GM12892 (cell line): ENCODE measurements around the gene YAE1.

Experiments used
- POLR2A ChIP-seq: IDR thresholded peaks from 2 replicates; pipeline ENCODE4 v1.6.1; 2011; ENCODE audit warnings: low read depth, low read length, control low read depth
- POLR2AphosphoS5 ChIP-seq: IDR thresholded peaks from 2 replicates; pipeline ENCODE4 v1.6.1; 2011; ENCODE audit warnings: low read depth, low read length, control low read depth
- TAF1 ChIP-seq: IDR thresholded peaks from 2 replicates; pipeline ENCODE4 v1.6.1; 2011; ENCODE audit warnings: low read depth, mild to moderate bottlenecking, control low read depth, low read length, borderline replicate concordance

DNA sequence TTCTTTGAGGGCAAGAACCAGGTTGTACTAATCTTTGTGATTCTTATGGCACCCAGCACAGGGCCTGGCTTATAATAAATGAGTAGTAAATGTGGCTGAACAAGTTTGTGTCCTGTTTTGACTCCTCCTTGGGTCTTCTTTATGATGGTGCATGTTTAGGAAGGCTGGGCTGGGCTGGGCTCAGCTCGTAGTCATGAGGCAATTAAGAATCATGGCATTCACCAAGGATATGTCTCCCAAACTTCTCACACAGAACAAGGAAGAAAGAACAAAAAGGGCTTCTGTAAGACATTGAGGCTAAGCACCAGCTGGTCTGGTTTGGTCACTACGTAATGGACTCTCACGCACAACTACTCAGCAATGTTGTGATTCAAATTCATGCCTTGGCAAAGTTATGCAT, 30.5 kb upstream of the YAE1 start:
- TF ChIP-seq POLR2A = no peak
- no peak for TF ChIP-seq POLR2AphosphoS5
- TF ChIP-seq TAF1 = no peak
